Activated naive CD8-positive, alpha-beta T cell treated with anti-CD3 and anti-CD28 coated beads, Interleukin-2, amount 10 ng/mL, durations not matched to agents 7 days and 5 days (primary cell): ENCODE measurements around the gene CRTC1. TPM values are rescaled to one million over a fixed set of nuclear protein-coding genes. Genes with fewer than 3 reads are reported as not detected.

ENCODE experiments used
- ATAC-seq: fragments of 150-1000 bp; cut with Tn5 transposase; one replicate; pipeline ENCODE4 v1.10.0; 2021; ENCODE audit warnings: low read depth, moderate library complexity
- POLR2A ChIA-PET: fragments of 350-600 bp; sonication (Branson Sonifier 250); formaldehyde crosslinking; loops from one replicate; lab custom pipeline; 2021; ENCODE audit warnings: antibody characterized with exemption; lab: Charles Lee
- DNase-seq: peaks from one replicate; pipeline ENCODE4 v3.0.0; 2021
- H3K27ac Mint-ChIP-seq: one replicate; pipeline ENCODE4 v1.8.0; 2022; ENCODE audit warnings: mild to moderate bottlenecking, mixed read lengths
- H3K27me3 Mint-ChIP-seq: one replicate; pipeline ENCODE4 v1.8.0; 2022; ENCODE audit warnings: mild to moderate bottlenecking, moderate library complexity, mixed read lengths
- H3K36me3 Mint-ChIP-seq: one replicate; pipeline ENCODE4 v1.8.0; 2021; ENCODE audit warnings: mild to moderate bottlenecking, mixed read lengths
- H3K4me1 Mint-ChIP-seq: one replicate; pipeline ENCODE4 v1.8.0; 2021; ENCODE audit warnings: mixed read lengths
- H3K4me3 Mint-ChIP-seq: one replicate; pipeline ENCODE4 v1.8.0; 2022; ENCODE audit warnings: mild to moderate bottlenecking, moderate library complexity, mixed read lengths
- H3K9me3 Mint-ChIP-seq: one replicate; pipeline ENCODE4 v1.8.0; 2021; ENCODE audit warnings: mixed read lengths
- total RNA-seq, 2 experiments: library from RNA; stranded (reverse); gene quantifications; one replicate each; pipeline ENCODE4 v1.2.3, GENCODE V29; 2021

CRTC1 gene
- total RNA-seq, 2 experiments from 2014 or later: 10.3 to 11.8 TPM

- Mint-ChIP-seq H3K36me3 (no peaks in the 10 kb centered on the region), H3K4me3 (no peak overlapping the region), H3K27ac (no peak overlapping the region), H3K27me3 (peaks cover 1% of the 10 kb centered on the region), H3K4me1 (peaks cover 4% of the 10 kb centered on the region), H3K9me3 (no peaks in the 10 kb centered on the region)
- POLR2A ChIA-PET: no interaction called here
- DNase-seq (no peak), ATAC-seq (no peak)
These were observed 92.3 kb downstream of the CRTC1 start for GRCh38 chr19:18775586-18776287.

GRCh38 chr19:18776288-18776594 is 92.8 kb downstream of the CRTC1 start:
- Mint-ChIP-seq H3K27me3 (peaks cover 1% of the 10 kb centered on the region), H3K36me3 (no peaks in the 10 kb centered on the region), H3K4me1 (peaks cover 4% of the 10 kb centered on the region), H3K9me3 (no peaks in the 10 kb centered on the region), H3K27ac (no peak overlapping the region), H3K4me3 (no peak overlapping the region)
- ATAC-seq (no peak), DNase-seq (no peak)
- POLR2A ChIA-PET: no interaction called here

- DNase-seq (no peak), ATAC-seq (no peak)
- H3K4me1 Mint-ChIP-seq: peaks cover 4% of the 10 kb centered on the region
- no peaks in the 10 kb centered on the region for H3K9me3 Mint-ChIP-seq
- no peak overlapping the region for H3K27ac Mint-ChIP-seq
- POLR2A ChIA-PET: no interaction called here
- no peaks in the 10 kb centered on the region for H3K36me3 Mint-ChIP-seq
- H3K27me3 Mint-ChIP-seq: peaks cover 1% of the 10 kb centered on the region
- no peak overlapping the region for H3K4me3 Mint-ChIP-seq
These were observed 93.3 kb downstream of the CRTC1 start for GRCh38 chr19:18776736-18777135.

- POLR2A ChIA-PET: no interaction called here
- H3K27me3 Mint-ChIP-seq: peaks cover 1% of the 10 kb centered on the region
- no peak overlapping the region for H3K4me3 Mint-ChIP-seq
- no peaks in the 10 kb centered on the region for H3K36me3 Mint-ChIP-seq
- no peak for DNase-seq
- no peaks in the 10 kb centered on the region for H3K9me3 Mint-ChIP-seq
- ATAC-seq: no peak
- no peak overlapping the region for H3K27ac Mint-ChIP-seq
- peaks cover 4% of the 10 kb centered on the region for H3K4me1 Mint-ChIP-seq
These were observed 94.0 kb downstream of the CRTC1 start for GRCh38 chr19:18777301-18778075.

GRCh38 chr19:18778076-18778389 is 94.6 kb downstream of the CRTC1 start:
- ATAC-seq (no peak), DNase-seq (no peak)
- Mint-ChIP-seq H3K4me1 (peaks cover 4% of the 10 kb centered on the region), H3K4me3 (no peak overlapping the region), H3K9me3 (no peaks in the 10 kb centered on the region), H3K27ac (no peak overlapping the region), H3K27me3 (peaks cover 1% of the 10 kb centered on the region), H3K36me3 (no peaks in the 10 kb centered on the region)
- POLR2A ChIA-PET: no interaction called here

GRCh38 chr19:18778826-18779495 is 95.5 kb downstream of the CRTC1 start:
- no peak overlapping the region for H3K27ac Mint-ChIP-seq
- H3K27me3 Mint-ChIP-seq: peaks cover 1% of the 10 kb centered on the region
- H3K4me3 Mint-ChIP-seq: no peak overlapping the region
- no peaks in the 10 kb centered on the region for H3K36me3 Mint-ChIP-seq
- no peaks in the 10 kb centered on the region for H3K9me3 Mint-ChIP-seq
- POLR2A ChIA-PET: no interaction called here
- H3K4me1 Mint-ChIP-seq: peaks cover 4% of the 10 kb centered on the region
- DNase-seq (no peak), ATAC-seq (no peak)

GRCh38 chr19:18780081-18780480 is 96.6 kb downstream of the CRTC1 start:
- no peak for ATAC-seq
- POLR2A ChIA-PET: no interaction called here
- peaks cover 4% of the 10 kb centered on the region for H3K4me1 Mint-ChIP-seq
- H3K27me3 Mint-ChIP-seq: peaks cover 5% of the 10 kb centered on the region
- H3K4me3 Mint-ChIP-seq: no peak overlapping the region
- no peak for DNase-seq
- no peaks in the 10 kb centered on the region for H3K36me3 Mint-ChIP-seq
- H3K9me3 Mint-ChIP-seq: no peaks in the 10 kb centered on the region
- H3K27ac Mint-ChIP-seq: no peak overlapping the region

- no peaks in the 10 kb centered on the region for H3K9me3 Mint-ChIP-seq
These were observed 97.2 kb downstream of the CRTC1 start for GRCh38 chr19:18780631-18781030.

GRCh38 chr19:18781047-18781600 is 97.6 kb downstream of the CRTC1 start:
- POLR2A ChIA-PET: no interaction called here
- Mint-ChIP-seq H3K27me3 (peaks cover 13% of the 10 kb centered on the region), H3K4me3 (no peak overlapping the region), H3K36me3 (no peaks in the 10 kb centered on the region), H3K27ac (no peak overlapping the region), H3K4me1 (peaks cover 9% of the 10 kb centered on the region), H3K9me3 (no peaks in the 10 kb centered on the region)
- DNase-seq (no peak), ATAC-seq (no peak)

More at GRCh38 chr19:18780631-18781030, 97.2 kb downstream of the CRTC1 start:
- POLR2A ChIA-PET: no interaction called here
- H3K4me3 Mint-ChIP-seq: no peak overlapping the region
- no peaks in the 10 kb centered on the region for H3K36me3 Mint-ChIP-seq
- H3K27ac Mint-ChIP-seq: no peak overlapping the region
- ATAC-seq (no peak), DNase-seq (no peak)
- H3K4me1 Mint-ChIP-seq: peaks cover 8% of the 10 kb centered on the region
- peaks cover 9% of the 10 kb centered on the region for H3K27me3 Mint-ChIP-seq

- DNase-seq: no peak
- POLR2A ChIA-PET: no interaction called here
These were observed 98.5 kb downstream of the CRTC1 start for GRCh38 chr19:18781885-18782527.

GRCh38 chr19:18782559-18783225 is 99.2 kb downstream of the CRTC1 start:
- peaks cover 27% of the 10 kb centered on the region for H3K27me3 Mint-ChIP-seq
- H3K27ac Mint-ChIP-seq: no peak overlapping the region
- H3K9me3 Mint-ChIP-seq: no peaks in the 10 kb centered on the region
- H3K36me3 Mint-ChIP-seq: peaks cover 3% of the 10 kb centered on the region
- DNase-seq (no peak), ATAC-seq (no peak)
- peaks cover 14% of the 10 kb centered on the region for H3K4me1 Mint-ChIP-seq
- H3K4me3 Mint-ChIP-seq: no peak overlapping the region
- POLR2A ChIA-PET: no interaction called here

More at GRCh38 chr19:18781885-18782527, 98.5 kb downstream of the CRTC1 start:
- no peak overlapping the region for H3K4me3 Mint-ChIP-seq
- no peak for ATAC-seq
- H3K4me1 Mint-ChIP-seq: peaks cover 10% of the 10 kb centered on the region
- H3K36me3 Mint-ChIP-seq: no peaks in the 10 kb centered on the region
- peaks cover 20% of the 10 kb centered on the region for H3K27me3 Mint-ChIP-seq
- H3K9me3 Mint-ChIP-seq: no peaks in the 10 kb centered on the region
- no peak overlapping the region for H3K27ac Mint-ChIP-seq

- no peak overlapping the region for H3K4me3 Mint-ChIP-seq
- no peak for DNase-seq
- H3K9me3 Mint-ChIP-seq: no peaks in the 10 kb centered on the region
- peaks cover 38% of the 10 kb centered on the region for H3K27me3 Mint-ChIP-seq
- POLR2A ChIA-PET: no interaction called here
- ATAC-seq: no peak
- peaks cover 14% of the 10 kb centered on the region for H3K4me1 Mint-ChIP-seq
- H3K36me3 Mint-ChIP-seq: peaks cover 3% of the 10 kb centered on the region
- no peak overlapping the region for H3K27ac Mint-ChIP-seq
These were observed 100.7 kb downstream of the CRTC1 start for GRCh38 chr19:18783958-18784785.
